HG03097 (cell line): ENCODE results near the gene BCKDHB.

Experiments used
- ATAC-seq: cut with Tn5 transposase; IDR thresholded peaks from one replicate; pipeline ENCODE4 v1.9.1; 2021; ENCODE audit not compliant: unreplicated experiment, low FRiP score

The BCKDHB gene

GRCh38 chr6:80363501-80364122 lies 257.1 kb downstream of the BCKDHB start:
- no peak for ATAC-seq

GRCh38 chr6:80364149-80364548 lies 257.7 kb downstream of the BCKDHB start:
- no peak for ATAC-seq

- ATAC-seq: no peak
Measured at GRCh38 chr6:80366051-80366450, 259.6 kb downstream of the BCKDHB start.

GRCh38 chr6:80366714-80367113 lies 260.2 kb downstream of the BCKDHB start:
- ATAC-seq: no peak

GRCh38 chr6:80376411-80376810 lies 269.9 kb downstream of the BCKDHB start:
- no peak for ATAC-seq

GRCh38 chr6:80380566-80380965 lies 274.1 kb downstream of the BCKDHB start:
- ATAC-seq: no peak

- ATAC-seq: no peak
Measured at GRCh38 chr6:80382811-80383210, 276.3 kb downstream of the BCKDHB start.

- ATAC-seq: no peak
Measured at GRCh38 chr6:80388507-80388906, 282.0 kb downstream of the BCKDHB start.
